PFSK-1 (cell line): ENCODE results near the gene BPIFA2.

Experiments
- FOXP2 ChIP-seq: optimal IDR thresholded peaks from 2 replicates; pipeline ENCODE3; 2011; ENCODE audit warnings: borderline replicate concordance, control low read depth, inconsistent platforms; ENCODE audit not compliant: insufficient read depth; ENCODE audit errors: extremely low read length, extremely low read depth
- POLR2AphosphoS5 ChIP-seq: IDR thresholded peaks from 2 replicates; pipeline ENCODE4 v1.6.1; 2012; ENCODE audit warnings: low read depth, mild to moderate bottlenecking, control low read depth, low read length, moderate library complexity
- REST ChIP-seq, 2 experiments: IDR thresholded peaks; 2 replicates each; pipeline versions ENCODE4 v1.6.1 to v1.8.0; 2011 to 2012; ENCODE audit warnings: low read depth in 2 of 2, low read length in 2 of 2, control low read depth in 1 of 2, inconsistent platforms in 1 of 2, mild to moderate bottlenecking in 1 of 2, moderate library complexity in 1 of 2; ENCODE audit not compliant: insufficient read depth in 1 of 2
- SIN3A ChIP-seq: IDR thresholded peaks from 2 replicates; pipeline ENCODE4 v1.6.1; 2012; ENCODE audit warnings: mild to moderate bottlenecking, low read length, moderate library complexity, borderline replicate concordance; ENCODE audit not compliant: insufficient read depth
- TAF1 ChIP-seq: IDR thresholded peaks from 2 replicates; pipeline ENCODE4 v1.6.1; 2012; ENCODE audit warnings: low read length, control low read depth, borderline replicate concordance; ENCODE audit not compliant: insufficient read depth

GRCh38 chr20:33192912-33193501 is 25.0 kb downstream of the BPIFA2 start:
- TF ChIP-seq POLR2AphosphoS5 (no peak), SIN3A (no peak), REST (IDR thresholded peaks at IDR 0.05; ENCODE audit: insufficient read depth in 1 of 2, low read depth in 2 of 2, low read length in 2 of 2) (peak; percentile 74 to 93), TAF1 (no peak), FOXP2 (no peak)
